ENCODE results near the gene IQGAP2.
"Not testable (repeated sequence)": the region's sequence is repeated elsewhere in the genome, so short reads cannot be mapped to it uniquely, and the experiment has no call there.

Gene IQGAP2

GRCh38 chr5:76674330-76675066 is 271.4 kb downstream of the IQGAP2 start:
- no peak for DNase-seq

GRCh38 chr5:76675364-76675763 is 272.3 kb downstream of the IQGAP2 start:
- DNase-seq = no peak

- no peak for DNase-seq
Observed at GRCh38 chr5:76677849-76678472, 274.9 kb downstream of the IQGAP2 start.

GRCh38 chr5:76679231-76679630 is 276.1 kb downstream of the IQGAP2 start:
- no peak for DNase-seq

GRCh38 chr5:76680826-76681225 is 277.7 kb downstream of the IQGAP2 start:
- DNase-seq = not testable (repeated sequence)

- no peak for DNase-seq
Observed at GRCh38 chr5:76681287-76681686, 278.2 kb downstream of the IQGAP2 start.

- no peak for DNase-seq
Observed at GRCh38 chr5:76682387-76682786, 279.3 kb downstream of the IQGAP2 start.

- DNase-seq = no peak
Observed at GRCh38 chr5:76683816-76684731, 281.0 kb downstream of the IQGAP2 start.

- no peak for DNase-seq
Observed at GRCh38 chr5:76684756-76685519, 281.9 kb downstream of the IQGAP2 start.

GRCh38 chr5:76685704-76686103 is 282.6 kb downstream of the IQGAP2 start:
- DNase-seq = no peak

GRCh38 chr5:76688212-76688611 is 285.1 kb downstream of the IQGAP2 start:
- DNase-seq = no peak

- no peak for DNase-seq
Observed at GRCh38 chr5:76688836-76689235, 285.8 kb downstream of the IQGAP2 start.

GRCh38 chr5:76689321-76690036 is 286.4 kb downstream of the IQGAP2 start:
- DNase-seq = no peak

- no peak for DNase-seq
Observed at GRCh38 chr5:76690037-76690679, 287.1 kb downstream of the IQGAP2 start.

- no peak for DNase-seq
Observed at GRCh38 chr5:76690704-76691466, 287.8 kb downstream of the IQGAP2 start.

GRCh38 chr5:76691467-76692273 is 288.6 kb downstream of the IQGAP2 start:
- DNase-seq = peak; percentile 75

- DNase-seq = no peak
Observed at GRCh38 chr5:76692274-76692540, 289.1 kb downstream of the IQGAP2 start.

- no peak for DNase-seq
Observed at GRCh38 chr5:76692651-76693050, 289.6 kb downstream of the IQGAP2 start.

GRCh38 chr5:76693141-76693540 is 290.1 kb downstream of the IQGAP2 start:
- no peak for DNase-seq

- DNase-seq = no peak
Observed at GRCh38 chr5:76694317-76694716, 291.2 kb downstream of the IQGAP2 start.

Data from activated CD4-positive, alpha-beta T cell treated with anti-CD3 and anti-CD28 coated beads, Interleukin-10, Interleukin-2, amounts not matched to agents 100 ng/mL and 50 ng/mL, durations not matched to agents 16 hours and 8 hours (primary cell).